Measurements from ENCODE around the gene TJP3.

Gene TJP3

GRCh38 chr19:3670796-3671679, 37.1 kb upstream of the TJP3 start:
- no peak for DNase-seq (ENCODE audit: low read depth in 3 of 3, low spot score in 1 of 3)

DNA sequence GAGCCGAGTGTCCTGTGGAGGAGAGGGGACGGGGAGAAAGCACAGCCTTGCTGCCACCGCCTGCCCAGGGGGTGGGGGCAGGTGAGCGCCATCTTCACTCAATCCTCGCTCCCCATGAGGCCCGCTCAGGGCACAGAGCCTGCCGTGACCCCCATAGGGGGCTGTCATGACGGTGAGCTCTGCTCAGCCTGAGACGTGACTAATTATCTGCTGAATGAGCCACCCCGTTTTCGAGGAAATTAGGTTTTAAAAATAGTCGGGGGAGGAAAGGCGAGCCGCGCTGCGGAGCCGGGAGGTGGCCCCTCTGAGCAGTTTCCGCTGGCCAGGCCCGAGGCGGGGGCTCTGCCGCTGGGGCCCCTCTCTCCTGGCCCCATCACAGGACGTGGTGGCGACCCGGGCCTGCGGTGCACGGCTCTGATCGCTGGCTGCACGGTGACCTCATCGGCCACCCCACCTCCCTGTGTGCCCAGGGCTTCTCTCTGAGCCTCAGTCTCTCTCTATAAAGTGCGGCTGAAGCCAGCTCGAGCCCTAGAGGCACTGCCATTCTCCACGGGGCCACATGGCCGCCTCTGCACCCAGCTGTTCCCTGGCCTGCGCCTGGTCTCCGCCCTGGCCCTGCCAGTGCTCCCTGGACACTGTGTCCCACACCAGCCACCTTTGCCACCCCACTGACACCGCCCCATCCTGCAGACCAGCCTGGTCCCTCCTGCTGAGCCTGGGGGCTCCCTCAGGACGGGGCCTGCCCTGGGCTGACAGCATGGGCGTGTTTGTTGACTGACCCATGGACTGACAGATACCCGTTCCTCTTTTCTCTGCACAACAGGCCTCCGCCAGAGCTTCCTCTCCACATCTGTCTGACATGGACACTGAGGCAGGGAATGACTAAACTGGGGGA, 36.3 kb upstream of the TJP3 start:
- DNase-seq (ENCODE audit: low read depth in 3 of 3, low spot score in 1 of 3), result no peak

GRCh38 chr19:3672575-3672948, 35.6 kb upstream of the TJP3 start:
- DNase-seq (ENCODE audit: low read depth in 3 of 3, low spot score in 1 of 3), result no peak

DNA sequence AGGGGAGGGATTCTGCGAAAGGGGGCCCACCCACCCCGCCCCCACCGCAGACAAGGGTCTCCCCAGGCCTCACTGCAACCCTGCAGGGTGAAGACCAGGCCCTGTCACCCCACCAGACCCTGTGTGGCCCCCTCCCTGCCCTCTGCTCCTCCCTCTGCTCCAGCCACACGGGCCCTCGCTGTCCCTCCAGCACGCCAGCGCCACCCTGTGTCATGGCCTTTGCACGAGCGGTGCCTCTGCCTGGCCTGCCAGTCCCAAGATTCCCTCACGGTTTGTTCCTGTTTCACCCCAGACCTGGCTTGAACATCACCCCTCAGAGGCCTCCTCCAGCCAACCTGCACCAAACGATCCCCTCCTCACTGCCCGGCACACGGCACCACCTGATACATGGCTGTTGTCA, 35.2 kb upstream of the TJP3 start:
- no peak for DNase-seq (ENCODE audit: low read depth in 3 of 3, low spot score in 1 of 3)

DNA sequence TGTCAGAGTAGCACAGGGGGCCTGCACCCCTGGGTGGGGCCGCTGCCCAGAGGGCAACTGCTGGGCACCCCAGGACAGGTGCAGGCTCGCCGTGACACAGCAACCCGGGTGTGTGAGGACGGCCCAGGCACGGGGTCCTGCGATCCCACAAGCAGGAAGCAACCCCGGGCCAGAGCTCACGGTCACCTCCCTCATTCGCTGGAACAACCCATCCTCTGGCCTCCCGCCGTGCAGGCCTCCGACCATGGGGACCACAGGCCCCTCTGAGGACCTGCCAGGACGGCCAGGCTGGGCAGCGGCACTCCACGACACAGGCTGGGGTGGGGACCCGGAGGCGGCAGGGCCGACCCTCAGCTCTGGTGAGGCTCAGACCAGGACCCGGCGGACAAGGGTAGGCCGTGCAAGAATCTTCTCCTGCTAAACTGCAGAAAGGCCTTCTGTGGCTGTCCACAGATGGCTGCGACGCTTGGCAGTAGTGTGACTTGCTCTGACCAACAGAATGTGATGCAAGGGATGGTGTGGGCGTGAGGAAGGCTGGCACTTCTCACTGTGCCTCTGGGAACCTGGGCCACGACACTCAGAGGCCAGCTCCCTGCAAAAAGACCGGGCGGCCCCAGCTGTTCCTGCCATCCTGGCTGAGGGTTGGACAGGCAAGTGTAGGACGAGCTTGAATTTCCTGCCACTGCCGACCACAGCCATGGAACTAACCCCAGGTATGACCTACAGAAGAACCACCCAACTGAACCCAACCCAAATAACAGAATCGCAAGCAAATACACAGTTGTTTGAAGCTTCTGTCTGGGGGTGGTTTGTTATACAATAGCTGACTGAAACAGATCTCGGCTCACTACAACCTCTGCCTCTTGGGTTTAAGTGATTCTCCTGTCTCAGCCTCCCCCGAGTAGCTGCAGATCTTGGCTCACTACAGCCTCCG, 34.4 kb upstream of the TJP3 start:
- DNase-seq (ENCODE audit: low read depth in 3 of 3, low spot score in 1 of 3), result no peak

DNA sequence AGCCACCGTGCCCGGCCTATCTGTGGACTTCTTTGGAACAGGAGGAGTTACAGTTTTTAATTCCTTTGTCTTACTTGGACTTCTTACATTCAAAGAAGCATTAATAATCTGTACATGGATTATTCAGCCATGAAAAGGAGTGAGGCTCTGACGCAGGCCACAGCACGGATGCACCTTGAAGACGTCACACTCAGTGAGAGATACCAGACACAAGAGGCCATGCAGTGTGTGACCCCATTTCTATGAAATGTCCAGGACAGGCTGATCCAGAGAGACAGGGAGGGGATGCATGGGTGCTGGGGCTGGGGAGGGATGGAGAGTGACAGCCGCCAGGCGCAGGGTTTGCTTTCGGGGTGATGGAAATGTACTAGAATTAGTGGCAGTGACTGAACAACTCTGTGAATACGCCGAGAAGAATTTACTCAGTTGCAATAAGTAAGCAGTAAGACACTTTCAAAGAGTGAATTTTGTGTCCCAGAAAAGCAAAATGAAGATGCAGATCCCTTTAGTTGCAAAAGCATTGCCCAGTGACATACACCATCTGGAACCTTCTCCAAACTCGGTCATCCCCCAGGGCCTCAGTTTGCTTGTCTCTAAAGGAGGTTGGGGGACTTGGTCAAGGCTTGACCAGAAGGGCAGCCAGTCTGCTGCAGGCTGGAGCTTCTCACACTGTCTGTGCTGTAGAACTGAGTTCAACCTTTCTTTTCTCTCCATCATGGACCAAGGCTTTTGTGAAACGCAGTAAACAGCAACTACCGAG, 33.2 kb upstream of the TJP3 start:
- no peak for DNase-seq (ENCODE audit: low read depth in 3 of 3, low spot score in 1 of 3)

GRCh38 chr19:3678188-3678587, 30.0 kb upstream of the TJP3 start:
- no peak for DNase-seq (ENCODE audit: low read depth in 3 of 3, low spot score in 1 of 3)

- DNase-seq (ENCODE audit: low read depth in 3 of 3, low spot score in 1 of 3), result no peak
Observed at GRCh38 chr19:3679138-3679537, 29.0 kb upstream of the TJP3 start.

GRCh38 chr19:3679581-3679980, 28.6 kb upstream of the TJP3 start:
- DNase-seq (ENCODE audit: low read depth in 3 of 3, low spot score in 1 of 3), result no peak

GRCh38 chr19:3680939-3681338, 27.2 kb upstream of the TJP3 start:
- no peak for DNase-seq (ENCODE audit: low read depth in 3 of 3, low spot score in 1 of 3)

GRCh38 chr19:3682286-3682685, 25.9 kb upstream of the TJP3 start:
- DNase-seq (ENCODE audit: low read depth in 3 of 3, low spot score in 1 of 3), result no peak

GRCh38 chr19:3682741-3683404, 25.3 kb upstream of the TJP3 start:
- no peak for DNase-seq (ENCODE audit: low read depth in 3 of 3, low spot score in 1 of 3)

DNA sequence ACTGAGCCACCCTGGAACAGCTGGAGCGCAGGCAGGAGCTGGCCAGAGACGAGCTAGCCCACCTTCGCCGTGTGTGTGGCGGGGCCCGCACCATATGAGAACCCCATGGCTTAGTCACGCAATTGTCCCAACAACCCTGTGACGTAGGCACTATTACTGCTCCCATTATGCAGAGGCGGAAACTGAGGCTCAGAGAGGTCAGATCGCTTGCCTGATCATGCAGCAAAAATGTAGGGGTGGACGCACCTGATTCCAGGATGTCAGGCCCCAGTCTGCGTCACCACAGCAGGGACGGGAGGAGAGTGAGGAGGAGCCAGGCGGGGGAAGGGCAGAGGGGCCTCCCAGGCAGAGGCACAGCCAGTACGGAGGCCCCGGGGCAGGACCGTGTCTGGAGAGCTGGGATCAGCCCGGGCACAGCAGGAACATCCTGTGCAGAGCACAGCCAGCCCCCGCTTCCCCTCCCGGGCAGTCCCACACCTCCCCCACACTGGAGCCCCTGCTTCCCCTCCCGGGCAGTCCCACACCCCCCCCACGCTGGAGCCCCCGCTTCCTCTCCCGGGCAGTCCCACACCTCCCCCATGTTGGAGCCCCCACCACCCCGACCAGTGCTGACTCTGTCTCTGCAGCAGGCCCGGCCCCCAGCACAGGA, 24.7 kb upstream of the TJP3 start:
- no peak for DNase-seq (ENCODE audit: low read depth in 3 of 3, low spot score in 1 of 3)

DNA sequence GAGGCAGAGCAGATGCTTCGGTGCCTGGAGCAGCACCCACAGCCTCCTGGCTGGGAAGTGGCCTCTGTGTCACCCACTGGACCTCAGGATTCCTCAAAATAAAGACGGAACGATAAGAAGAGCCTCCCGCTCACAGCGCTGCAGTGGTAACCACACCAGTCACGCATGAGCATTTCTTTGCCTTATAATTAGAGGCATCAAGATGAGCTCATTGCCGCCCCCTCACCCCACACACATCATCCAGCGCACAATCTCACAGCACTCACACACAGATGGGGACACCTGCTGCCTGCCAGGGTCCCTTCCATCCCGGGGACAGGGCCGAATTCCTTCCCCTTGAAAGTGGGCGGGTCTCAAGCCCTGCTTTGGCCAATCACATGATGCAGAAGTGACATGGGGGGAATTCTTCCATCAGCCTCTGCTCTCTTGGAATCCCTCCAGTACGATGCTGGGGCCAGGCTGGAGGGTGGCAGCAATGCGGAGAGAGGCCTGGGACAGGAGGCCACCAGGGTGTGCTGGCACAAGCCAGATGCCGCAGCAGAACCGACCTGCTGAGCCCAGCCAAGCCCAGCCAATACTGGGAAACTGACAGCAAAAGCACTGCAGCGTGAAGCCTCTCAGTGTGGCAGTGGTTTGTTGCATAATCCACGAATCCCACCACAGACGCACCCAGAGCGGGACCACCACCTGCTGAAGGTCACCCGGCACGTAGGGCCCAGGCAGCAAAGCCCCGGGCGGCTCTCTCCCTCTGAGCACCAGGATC, 23.9 kb upstream of the TJP3 start:
- no peak for DNase-seq (ENCODE audit: low read depth in 3 of 3, low spot score in 1 of 3)

DNA sequence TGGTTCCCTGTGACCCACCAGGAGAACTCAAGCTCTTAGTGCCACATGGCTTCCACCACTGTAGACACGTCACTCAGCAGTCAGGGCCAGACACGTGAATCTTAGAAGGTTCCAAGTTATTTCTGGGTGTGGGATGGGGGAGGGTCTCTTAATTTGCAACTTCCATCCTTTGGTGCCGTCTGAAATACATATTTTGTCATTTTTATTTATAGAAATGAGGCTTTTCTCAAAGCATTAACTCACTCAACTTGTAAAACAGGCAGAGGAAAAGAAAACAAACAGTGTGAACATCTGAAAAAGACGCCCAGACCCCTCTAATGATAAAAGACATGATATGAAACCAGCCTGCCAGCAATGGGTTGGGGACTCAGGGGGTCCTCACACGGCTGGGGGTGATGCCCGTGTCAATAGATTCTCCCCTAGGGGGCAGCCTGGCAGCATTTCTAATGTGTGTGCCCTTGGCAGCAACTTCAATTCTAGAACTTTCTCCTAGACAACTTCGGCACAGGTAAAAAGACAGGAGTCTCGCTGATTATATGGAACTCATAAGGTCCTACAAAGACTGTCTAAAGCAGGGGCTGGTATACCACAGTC, 23.3 kb upstream of the TJP3 start:
- DNase-seq (ENCODE audit: low read depth in 3 of 3, low spot score in 1 of 3), result no peak

DNA sequence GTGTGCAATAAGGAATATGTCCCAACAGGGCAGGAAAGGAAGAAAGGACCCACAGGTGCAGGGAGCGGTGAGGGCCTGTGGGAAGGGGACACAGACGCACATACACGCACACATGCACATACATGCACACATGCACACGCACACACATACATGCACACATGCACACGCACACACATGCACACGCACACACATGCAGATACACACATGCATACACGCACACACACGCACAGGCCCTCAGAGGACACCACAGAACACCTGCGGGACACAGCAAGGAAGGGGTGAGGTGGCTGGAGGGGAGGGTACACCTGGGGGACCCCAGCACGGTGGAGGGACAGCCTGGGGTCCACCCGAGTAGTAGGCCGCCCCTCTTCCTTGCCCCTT, 20.8 kb upstream of the TJP3 start:
- DNase-seq (ENCODE audit: low read depth in 3 of 3, low spot score in 1 of 3), result no peak

- DNase-seq (ENCODE audit: low read depth in 3 of 3, low spot score in 1 of 3), result no peak
Observed at GRCh38 chr19:3687774-3688706, 20.1 kb upstream of the TJP3 start.

Data from stimulated activated CD4-positive, alpha-beta T cell treated with anti-CD3 and anti-CD28 coated beads, TNF-alpha, amount 100 ng/mL, for 1 hour (primary cell).